IMR-90 (cell line): ENCODE results near the gene SLC22A4. TPM values are rescaled to one million over a fixed set of nuclear protein-coding genes. Genes with fewer than 3 reads are reported as not detected.

Experiments
- ATAC-seq: fragments of 200-7000 bp; cut with Tn5 transposase; 2 replicates; pipeline ENCODE4 v1.9.1; 2020; ENCODE audit warnings: low read depth, mild to moderate bottlenecking, moderate library complexity
- BruUV-seq: library from RNA; stranded (reverse); fragments of 400-500 nt; replicated peaks from 2 replicates; lab custom pipeline; 2021; lab: Mats Ljungman, UMichigan
- CTCF ChIA-PET: fragments of 300-600 bp; formaldehyde crosslinking; extraction: SDS; loops from one replicate; lab custom pipeline; 2021; ENCODE audit warnings: antibody characterized with exemption; lab: Yijun Ruan, JAX
- POLR2A ChIA-PET: fragments of 300-600 bp; sonication (Branson Sonifier 250); formaldehyde crosslinking; loops from one replicate; lab custom pipeline; 2022; ENCODE audit warnings: antibody characterized with exemption; ENCODE audit not compliant: unreplicated experiment; lab: Charles Lee
- DNase-seq: peaks from one replicate; pipeline ENCODE4 v3.0.0; 2013
- H2AFZ ChIP-seq: replicated peaks from 2 replicates; pipeline ENCODE3; 2013; ENCODE audit warnings: low read length, mild to moderate bottlenecking; ENCODE audit not compliant: poor library complexity
- H2AK5ac ChIP-seq: 2 replicates; pipeline ENCODE4 v1.6.1; 2013; ENCODE audit warnings: low read depth, low read length, inconsistent platforms
- H2AK9ac ChIP-seq: replicated peaks from 2 replicates; pipeline ENCODE3; 2013; ENCODE audit warnings: mild to moderate bottlenecking, low read depth, low read length, moderate library complexity; ENCODE audit not compliant: poor library complexity
- H2BK120ac ChIP-seq: 2 replicates; pipeline ENCODE4 v1.6.1; 2013; ENCODE audit warnings: low read depth, low read length, inconsistent platforms
- H2BK15ac ChIP-seq: 3 replicates; pipeline ENCODE4 v1.6.1; 2013; ENCODE audit warnings: low read depth, low read length, inconsistent platforms
- H2BK20ac ChIP-seq: 2 replicates; pipeline ENCODE4 v1.6.1; 2013; ENCODE audit warnings: low read depth, mild to moderate bottlenecking, inconsistent platforms, low read length, moderate library complexity
- H2BK5ac ChIP-seq: 2 replicates; pipeline ENCODE4 v1.6.1; 2013; ENCODE audit warnings: mild to moderate bottlenecking, low read depth, low read length, inconsistent platforms; ENCODE audit not compliant: poor library complexity, severe bottlenecking
- H3K14ac ChIP-seq: replicated peaks from 2 replicates; pipeline ENCODE4 v1.6.1; 2013; ENCODE audit warnings: low read depth, low read length, inconsistent platforms
- H3K18ac ChIP-seq: 2 replicates; pipeline ENCODE4 v1.6.1; 2013; ENCODE audit warnings: low read depth, low read length, control low read depth
- H3K23ac ChIP-seq: 2 replicates; pipeline ENCODE4 v1.6.1; 2013; ENCODE audit warnings: low read depth, low read length, inconsistent platforms
- H3K27ac ChIP-seq: 2 replicates; pipeline ENCODE4 v1.5.1; 2013; ENCODE audit warnings: mild to moderate bottlenecking, control low read depth, low read length; ENCODE audit not compliant: insufficient read depth
- H3K27me3 ChIP-seq: 2 replicates; pipeline ENCODE4 v1.6.1; 2013; ENCODE audit warnings: low read length; ENCODE audit not compliant: control insufficient read depth, insufficient read depth
- H3K36me3 ChIP-seq: 2 replicates; pipeline ENCODE4 v1.6.1; 2013; ENCODE audit warnings: low read length, mixed read lengths; ENCODE audit not compliant: control insufficient read depth, insufficient read depth
- H3K4ac ChIP-seq: 2 replicates; pipeline ENCODE4 v1.6.1; 2013; ENCODE audit warnings: low read depth, low read length, inconsistent platforms
- H3K4me1 ChIP-seq: 2 replicates; pipeline ENCODE4 v1.6.1; 2013; ENCODE audit warnings: low read length, mixed read lengths; ENCODE audit not compliant: control insufficient read depth, insufficient read depth
- H3K4me2 ChIP-seq: 2 replicates; pipeline ENCODE4 v1.6.1; 2013; ENCODE audit warnings: low read depth, mild to moderate bottlenecking, control low read depth, low read length, moderate library complexity
- H3K4me3 ChIP-seq: 2 replicates; pipeline ENCODE4 v1.5.1; 2013; ENCODE audit warnings: low read depth, mild to moderate bottlenecking, control low read depth, low read length, moderate library complexity; ENCODE audit not compliant: insufficient read depth
- H3K56ac ChIP-seq: 2 replicates; pipeline ENCODE4 v1.6.1; 2013; ENCODE audit warnings: low read length, inconsistent platforms; ENCODE audit not compliant: insufficient read depth; ENCODE audit errors: extremely low read depth
- H3K79me1 ChIP-seq, 2 experiments: 2 replicates each; pipeline ENCODE4 v1.6.1; 2013; ENCODE audit warnings: low read length in 2 of 2, inconsistent platforms in 1 of 2, low read depth in 1 of 2
- H3K9ac ChIP-seq: 2 replicates; pipeline ENCODE4 v1.6.1; 2013; ENCODE audit warnings: low read depth, low read length, control low read depth
- H3K9me1 ChIP-seq: 2 replicates; pipeline ENCODE4 v1.6.1; 2013; ENCODE audit warnings: low read length, inconsistent platforms; ENCODE audit not compliant: insufficient read depth
- H3K9me3 ChIP-seq: 2 replicates; pipeline ENCODE4 v1.6.1; 2013; ENCODE audit warnings: low read length; ENCODE audit not compliant: control insufficient read depth, insufficient read depth
- H4K20me1 ChIP-seq: 2 replicates; pipeline ENCODE4 v1.6.1; 2013; ENCODE audit warnings: low read length, inconsistent platforms; ENCODE audit not compliant: insufficient read depth
- H4K5ac ChIP-seq: 2 replicates; pipeline ENCODE4 v1.6.1; 2013; ENCODE audit warnings: mild to moderate bottlenecking, low read depth, low read length, control low read depth
- H4K8ac ChIP-seq, 2 experiments: 2 replicates each; pipeline ENCODE4 v1.6.1; 2013; ENCODE audit warnings: low read depth in 2 of 2, low read length in 2 of 2, control low read depth in 1 of 2, inconsistent platforms in 1 of 2
- H4K91ac ChIP-seq: 2 replicates; pipeline ENCODE4 v1.6.1; 2013; ENCODE audit warnings: low read depth, low read length, inconsistent platforms; ENCODE audit not compliant: insufficient read depth
- BHLHE40 ChIP-seq: fragments of 150-350 bp; IDR thresholded peaks from 2 replicates; pipeline ENCODE4 v1.6.1; 2016; ENCODE audit warnings: mild to moderate bottlenecking, low read depth, low read length
- CEBPB ChIP-seq: IDR thresholded peaks from 2 replicates; pipeline ENCODE4 v1.6.1; 2012; ENCODE audit warnings: low read depth, low read length, improper control_type of control experiment
- CHD1 ChIP-seq: IDR thresholded peaks from 2 replicates; pipeline ENCODE4 v1.6.1; 2012; ENCODE audit warnings: low read depth, low read length, improper control_type of control experiment
- CTCF ChIP-seq: conservative IDR thresholded peaks from 2 replicates; pipeline ENCODE4 v1.5.1; 2012; ENCODE audit warnings: mild to moderate bottlenecking, low read depth, low read length, improper control_type of control experiment
- ELK1 ChIP-seq: fragments of 150-350 bp; IDR thresholded peaks from 2 replicates; pipeline ENCODE4 v1.6.1; 2016; ENCODE audit warnings: low read depth, mild to moderate bottlenecking, low read length, moderate library complexity, borderline replicate concordance
- FOS ChIP-seq: fragments of 150-350 bp; IDR thresholded peaks from 2 replicates; pipeline ENCODE4 v1.6.1; 2016; ENCODE audit warnings: low read depth, low read length
- MAFK ChIP-seq: IDR thresholded peaks from 2 replicates; pipeline ENCODE4 v1.6.1; 2012; ENCODE audit warnings: low read depth, low read length, improper control_type of control experiment
- MAZ ChIP-seq: IDR thresholded peaks from 2 replicates; pipeline ENCODE4 v1.6.1; 2012; ENCODE audit warnings: low read depth, mild to moderate bottlenecking, low read length, improper control_type of control experiment, moderate library complexity, borderline replicate concordance
- MXI1 ChIP-seq: IDR thresholded peaks from 2 replicates; pipeline ENCODE4 v1.6.1; 2012; ENCODE audit warnings: low read depth, mild to moderate bottlenecking, low read length, moderate library complexity, borderline replicate concordance
- NFE2L2 ChIP-seq: fragments of 150-350 bp; IDR thresholded peaks from 2 replicates; pipeline ENCODE4 v1.6.1; 2016; ENCODE audit warnings: low read depth, mild to moderate bottlenecking, low read length
- POLR2A ChIP-seq: IDR thresholded peaks from 2 replicates; pipeline ENCODE4 v1.6.1; 2012; ENCODE audit warnings: mild to moderate bottlenecking, low read depth, low read length
- RAD21 ChIP-seq: IDR thresholded peaks from 2 replicates; pipeline ENCODE4 v1.6.1; 2012; ENCODE audit warnings: low read length, improper control_type of control experiment
- RCOR1 ChIP-seq: IDR thresholded peaks from 2 replicates; pipeline ENCODE4 v1.6.1; 2012; ENCODE audit warnings: mild to moderate bottlenecking, low read length, improper control_type of control experiment; ENCODE audit not compliant: insufficient replicate concordance
- RFX5 ChIP-seq: IDR thresholded peaks from 2 replicates; pipeline ENCODE4 v1.8.0; 2012; ENCODE audit warnings: low read depth, mild to moderate bottlenecking, low read length, moderate library complexity
- SMC3 ChIP-seq: fragments of 150-350 bp; IDR thresholded peaks from 2 replicates; pipeline ENCODE4 v1.6.1; 2016; ENCODE audit warnings: low read depth, mild to moderate bottlenecking, antibody characterized with exemption, low read length, moderate library complexity
- USF2 ChIP-seq: fragments of 150-350 bp; IDR thresholded peaks from 2 replicates; pipeline ENCODE4 v1.6.1; 2017; ENCODE audit warnings: mild to moderate bottlenecking, antibody characterized with exemption, low read length, low read depth
- dilution Hi-C: fragments of 300-500 bp; cut with HindIII; formaldehyde crosslinking; loops from one replicate; pipeline ENCODE4 v1.14.3; 2018; ENCODE audit warnings: low sequenced_read_pairs; ENCODE audit not compliant: unreplicated experiment
- in situ Hi-C: fragments of 300-500 bp; cut with MboI; formaldehyde crosslinking; loops from 3 replicates; pipeline ENCODE4 v1.14.3; 2019; ENCODE audit warnings: low sequenced_read_pairs, inconsistent platforms, mixed read lengths
- intact Hi-C: fragments of 100-400 bp; cut with micrococcal nuclease; formaldehyde crosslinking; loops from 2 replicates; pipeline ENCODE4 v1.10.0; 2022
- polyA plus RNA-seq, 3 experiments: library from polyadenylated mRNA; depleted of rRNA; stranded (reverse); fragments of >200 nt; gene quantifications; 2 replicates each; pipeline ENCODE4 v1.2.3, GENCODE V29; 2012; ENCODE audit warnings: low replicate concordance in 1 of 3
- total RNA-seq: library from RNA; depleted of rRNA; stranded (reverse); fragments of >200 nt; gene quantifications from 2 replicates; pipeline ENCODE4 v1.2.3, GENCODE V29; 2012

SLC22A4 gene
- total and polyA plus RNA-seq, 2 of the 4 experiments (the other 2 are of a cell fraction) = 2.6 to 3.2 TPM

GRCh38 chr5:132246806-132247205 is 47.4 kb upstream of the SLC22A4 start:
- H3K9me1 ChIP-seq = no peaks in the 10 kb centered on the region
- no peaks in the 10 kb centered on the region; the same call in 1 of the 2 replicates for H3K27me3 ChIP-seq
- no peak overlapping the region for H2BK5ac ChIP-seq
- no peak overlapping the region for H4K5ac ChIP-seq
- no peaks in the 10 kb centered on the region for H4K20me1 ChIP-seq
- no peak overlapping the region for H2AFZ ChIP-seq
- no peak overlapping the region for H3K4ac ChIP-seq
- DNase-seq = no peak
- ChIA-PET POLR2A (no interaction called here), CTCF (interaction anchor here (6.6 kb wide), 1 partner anchor 8 kb away, joined by 35 read pairs; no protein-coding TSS in a partner anchor)
- no peaks in the 10 kb centered on the region for H3K79me1 ChIP-seq
- no peak overlapping the region for H3K9ac ChIP-seq
- TF ChIP-seq MXI1 (no peak), CHD1 (no peak), CEBPB (no peak), CTCF (no peak), MAZ (no peak), RAD21 (no peak), FOS (no peak), BHLHE40 (no peak), MAFK (no peak), POLR2A (no peak), SMC3 (no peak), RCOR1 (no peak), USF2 (no peak), RFX5 (no peak), NFE2L2 (no peak), ELK1 (no peak)
- no peak overlapping the region for H3K4me3 ChIP-seq
- dilution Hi-C loops (no loop called here), intact Hi-C loops (no loop called here), in situ Hi-C loops (no loop called here)
- H3K14ac ChIP-seq = no peak overlapping the region
- no peaks in the 10 kb centered on the region for H3K4me1 ChIP-seq
- H4K8ac ChIP-seq = no peak overlapping the region
- BruUV-seq = no TSS peak
- H3K23ac ChIP-seq = no peak overlapping the region
- no peak overlapping the region for H2BK20ac ChIP-seq
- H3K18ac ChIP-seq = no peak overlapping the region
- H3K27ac ChIP-seq = no peak overlapping the region
- peaks cover 14% of the 10 kb centered on the region for H3K9me3 ChIP-seq
- no peak overlapping the region for H4K91ac ChIP-seq
- no peak overlapping the region for H3K56ac ChIP-seq
- no peak for ATAC-seq
- no peak overlapping the region for H2BK15ac ChIP-seq
- no peak overlapping the region for H2BK120ac ChIP-seq
- H3K36me3 ChIP-seq = no peaks in the 10 kb centered on the region
- no peak overlapping the region for H2AK5ac ChIP-seq
- no peak overlapping the region for H2AK9ac ChIP-seq
- no peak overlapping the region for H3K4me2 ChIP-seq
